Right lung (tissue), 5 donors: ENCODE results near the gene ANKRD1. TPM values are rescaled to one million over a fixed set of nuclear protein-coding genes. Genes with fewer than 3 reads are reported as not detected.

ENCODE experiments used
- DNase-seq, 2 donors: peaks; one replicate each; pipeline ENCODE4 v3.0.0-alpha.2; 2013
- polyA plus RNA-seq, 5 donors: library from polyadenylated mRNA; unstranded; fragments of 120-200 nt; gene quantifications; one replicate each; pipeline versions ENCODE4 v1.2.1 to v1.2.3, GENCODE V29; 2013; ENCODE audit warnings: inconsistent platforms in 1 of 5, low replicate concordance in 1 of 5; ENCODE audit not compliant: insufficient read length in 5 of 5, insufficient read depth in 1 of 5

ANKRD1 gene
- polyA plus RNA-seq, 5 donors, result 0.10 to 0.78 (median 0.21) TPM; not detected in 1

DNA sequence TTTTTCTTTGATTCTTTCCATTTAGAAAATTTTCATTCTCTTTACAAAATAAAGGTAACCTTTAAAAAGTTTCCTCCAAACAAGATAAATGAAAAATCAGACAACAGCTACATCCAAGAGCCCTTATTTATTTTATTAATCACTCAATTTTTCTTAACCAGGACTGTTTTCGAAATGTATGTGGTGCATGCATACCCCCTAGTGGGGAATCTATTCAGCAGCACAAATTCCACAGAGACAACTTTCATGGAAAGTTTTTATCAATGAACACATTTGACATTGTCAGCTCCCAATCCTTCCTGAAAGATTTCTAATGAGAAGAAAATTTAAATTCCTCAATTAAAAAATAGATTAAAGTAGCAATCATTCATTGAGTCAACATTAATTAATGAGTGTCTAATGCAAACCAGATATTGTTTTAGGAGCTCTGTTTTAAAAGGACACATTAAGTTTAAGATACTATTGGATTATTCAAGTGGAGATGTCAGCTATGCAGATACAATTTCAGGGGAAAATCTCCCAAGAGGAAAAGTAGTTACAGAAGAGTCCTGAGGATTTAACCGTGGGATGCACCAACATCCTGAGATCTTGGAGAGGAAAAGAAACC lies 57.9 kb downstream of the ANKRD1 start:
- DNase-seq, result no peak

Other genes with a start within 250 kb of the ANKRD1 start
- under 1 TPM; 0.12 to 0.28 (median 0.19) TPM for gene HTR7, start 63.0 kb downstream of the ANKRD1 start, polyA plus RNA-seq
- gene RPP30, start 49.1 kb downstream of the ANKRD1 start, polyA plus RNA-seq, result 10 to 100 TPM; 50.4 to 63.0 (median 53.9) TPM